GM12878 (cell line): Measurements from ENCODE around the gene AP3B1. TPM values are rescaled to one million over a fixed set of nuclear protein-coding genes. Genes with fewer than 3 reads are reported as not detected.

ENCODE experiments used
- ATAC-seq: fragments of 200-7000 bp; cut with Tn5 transposase; 3 replicates; pipeline ENCODE4 v1.9.1; 2020; ENCODE audit warnings: mild to moderate bottlenecking, moderate library complexity
- BruUV-seq: library from RNA; stranded (reverse); fragments of 400-500 nt; replicated peaks from 2 replicates; lab custom pipeline; 2021; lab: Mats Ljungman, UMichigan
- CTCF ChIA-PET: fragments of 300-600 bp; sonication (Branson Sonifier 250); formaldehyde crosslinking; extraction: SDS; loops from one replicate; lab custom pipeline; 2021; ENCODE audit warnings: inconsistent platforms; lab: Yijun Ruan, JAX
- POLR2A ChIA-PET: fragments of 350-600 bp; formaldehyde crosslinking; extraction: SDS; loops from one replicate; lab custom pipeline; 2021; ENCODE audit warnings: inconsistent platforms; lab: Charles Lee
- RAD21 ChIA-PET: fragments of 300-600 bp; sonication (Branson Sonifier 250); formaldehyde crosslinking; loops from one replicate; lab custom pipeline; 2023; ENCODE audit warnings: antibody characterized with exemption; ENCODE audit not compliant: unreplicated experiment; lab: Charles Lee
- SMC1A ChIA-PET: fragments of 300-600 bp; sonication (Branson Sonifier 250); formaldehyde crosslinking; loops from one replicate; lab custom pipeline; 2023; ENCODE audit not compliant: unreplicated experiment, uncharacterized antibody; lab: Charles Lee
- DNase-seq: peaks from one replicate; pipeline ENCODE4 v3.0.0-alpha.2; 2011; ENCODE audit warnings: low read depth, low spot score
- FAIRE-seq: peaks from 3 replicates; lab custom pipeline; 2011; peaks lifted over from hg19 to GRCh38; lab: Jason Lieb, UNC
- H2AFZ ChIP-seq: 2 replicates; pipeline ENCODE4 v1.6.0; 2011; ENCODE audit warnings: low read depth, low read length, control low read depth; ENCODE audit not compliant: control insufficient read depth
- H3K27ac ChIP-seq: 2 replicates; pipeline ENCODE4 v1.5.1; 2011; ENCODE audit warnings: control low read depth; ENCODE audit not compliant: control insufficient read depth, insufficient read depth
- H3K27me3 ChIP-seq, 2 experiments: replicated peaks in 1 of 2; 2 replicates each; pipeline versions ENCODE4 v1.6.0 to v1.6.1; 2011; ENCODE audit warnings: low read length in 1 of 2; ENCODE audit not compliant: control insufficient read depth in 2 of 2, insufficient read depth in 2 of 2
- H3K36me3 ChIP-seq, 2 experiments: 2 replicates each; pipeline ENCODE4 v1.5.1; 2011; ENCODE audit warnings: low read length in 1 of 2; ENCODE audit not compliant: control insufficient read depth in 2 of 2, insufficient read depth in 2 of 2
- H3K4me1 ChIP-seq: 2 replicates; pipeline ENCODE4 v1.6.1; 2011; ENCODE audit warnings: mild to moderate bottlenecking, low read length, moderate library complexity, mixed read lengths; ENCODE audit not compliant: control insufficient read depth, insufficient read depth
- H3K4me2 ChIP-seq: 2 replicates; pipeline ENCODE4 v1.6.0; 2011; ENCODE audit warnings: control low read depth; ENCODE audit not compliant: control insufficient read depth, insufficient read depth
- H3K4me3 ChIP-seq: fragments of 200-600 bp; sonication (generic); 2 replicates; pipeline ENCODE4 v1.5.1; 2016
- H3K79me2 ChIP-seq: 2 replicates; pipeline ENCODE4 v1.6.0; 2011; ENCODE audit warnings: low read length; ENCODE audit not compliant: control insufficient read depth, insufficient read depth
- H3K9ac ChIP-seq: 2 replicates; pipeline ENCODE4 v1.8.0; 2011; ENCODE audit warnings: low read length, control low read depth, mixed read lengths; ENCODE audit not compliant: control insufficient read depth, insufficient read depth
- H3K9me3 ChIP-seq: replicated peaks from 3 replicates; pipeline ENCODE4 v1.5.1; 2011; ENCODE audit warnings: mild to moderate bottlenecking, low read length; ENCODE audit not compliant: control insufficient read depth, insufficient read depth
- H4K20me1 ChIP-seq: 2 replicates; pipeline ENCODE4 v1.6.0; 2011; ENCODE audit not compliant: control insufficient read depth, insufficient read depth
- CUX1 ChIP-seq: IDR thresholded peaks from 2 replicates; pipeline ENCODE4 v1.6.1; 2012; ENCODE audit warnings: improper control_type of control experiment, low read depth, low read length; ENCODE audit not compliant: insufficient replicate concordance
- EGR1 ChIP-seq, 2 experiments: IDR thresholded peaks; 1 replicate in 1 of 2; 2 replicates in 1 of 2; pipeline ENCODE4 v1.6.1; 2011 to 2012; ENCODE audit warnings: low read depth in 2 of 2, low read length in 2 of 2, borderline replicate concordance in 1 of 2, mild to moderate bottlenecking in 1 of 2, moderate library complexity in 1 of 2
- GATAD2B ChIP-seq: fragments of 450-650 bp; conservative IDR thresholded peaks from 2 replicates; pipeline ENCODE4 v1.6.1; 2017; ENCODE audit warnings: low read depth, mild to moderate bottlenecking, moderate library complexity
- KAT2A ChIP-seq: conservative IDR thresholded peaks from 2 replicates; pipeline ENCODE4 v1.6.1; 2011; ENCODE audit warnings: low read depth, low read length; ENCODE audit not compliant: control insufficient read depth
- KDM1A ChIP-seq: fragments of 200-600 bp; sonication (generic); IDR thresholded peaks from 2 replicates; pipeline ENCODE4 v1.6.1; 2016; ENCODE audit warnings: borderline replicate concordance
- KLF5 ChIP-seq: fragments of 450-650 bp; IDR thresholded peaks from 2 replicates; pipeline ENCODE4 v1.6.1; 2014; ENCODE audit warnings: mild to moderate bottlenecking; ENCODE audit not compliant: partially characterized antibody
- MAX ChIP-seq: IDR thresholded peaks from 2 replicates; pipeline ENCODE4 v1.6.1; 2012; ENCODE audit warnings: low read depth, low read length, improper control_type of control experiment
- NR2C1 ChIP-seq: fragments of 450-650 bp; IDR thresholded peaks from 2 replicates; pipeline ENCODE4 v1.6.1; 2017; ENCODE audit warnings: antibody characterized with exemption, mild to moderate bottlenecking, moderate library complexity
- SMC3 ChIP-seq: IDR thresholded peaks from 2 replicates; pipeline ENCODE4 v1.6.1; 2011; ENCODE audit warnings: low read length, improper control_type of control experiment, borderline replicate concordance
- SP1 ChIP-seq: IDR thresholded peaks from one replicate; pipeline ENCODE4 v1.6.1; 2011; ENCODE audit warnings: low read depth, low read length
- STAT1 ChIP-seq: fragments of 450-650 bp; conservative IDR thresholded peaks from 2 replicates; pipeline ENCODE4 v1.6.1; 2014; ENCODE audit warnings: antibody characterized with exemption, mild to moderate bottlenecking
- TCF12 ChIP-seq: IDR thresholded peaks from 2 replicates; pipeline ENCODE4 v1.6.1; 2011; ENCODE audit warnings: low read depth, mild to moderate bottlenecking, low read length
- USF2 ChIP-seq: IDR thresholded peaks from 2 replicates; pipeline ENCODE4 v1.6.1; 2011; ENCODE audit warnings: low read depth, low read length, improper control_type of control experiment, borderline replicate concordance
- ZNF207 ChIP-seq: fragments of 450-650 bp; IDR thresholded peaks from 2 replicates; pipeline ENCODE4 v1.6.1; 2014; ENCODE audit warnings: antibody characterized with exemption, mild to moderate bottlenecking, borderline replicate concordance
- ZNF24 ChIP-seq: fragments of 450-650 bp; IDR thresholded peaks from 2 replicates; pipeline ENCODE4 v1.6.1; 2017; ENCODE audit warnings: antibody characterized with exemption, mild to moderate bottlenecking
- ZNF274 ChIP-seq: IDR thresholded peaks from one replicate; pipeline ENCODE4 v1.8.0; 2011; ENCODE audit not compliant: insufficient read length, insufficient read depth
- ZSCAN29 ChIP-seq: fragments of 450-650 bp; IDR thresholded peaks from 2 replicates; pipeline ENCODE4 v1.6.1; 2017; ENCODE audit warnings: mild to moderate bottlenecking, moderate library complexity
- WGBS: methylation state at CpG from one replicate; pipeline ENCODE4 v1.1.6; 2016; ENCODE audit warnings: low lambda C conversion rate; ENCODE audit not compliant: insufficient replicate concordance, insufficient coverage; ENCODE audit errors: missing lambda C conversion rate; 5-methylcytosine and 5-hydroxymethylcytosine counted together
- in situ Hi-C: fragments of 300-500 bp; cut with MboI; formaldehyde crosslinking; loops from 9 replicates; pipeline ENCODE4 v1.14.3; 2018; ENCODE audit warnings: mixed read lengths
- intact Hi-C: fragments of 100-400 bp; cut with micrococcal nuclease; formaldehyde crosslinking; loops from one replicate; pipeline ENCODE4 v1.14.2; 2022; ENCODE audit not compliant: unreplicated experiment
- polyA plus RNA-seq, 11 experiments: library from polyadenylated mRNA; depleted of rRNA in 4 of 11; unstranded in 6 of 11; stranded (reverse) in 5 of 11; fragments of >200 nt; fragmentation: Nextera tagmentation in 4 of 11; fragmentation: Illumina TruSeq in 1 of 11; extraction: Ambion mirVana in 4 of 11; extraction: Trizol in 1 of 11; gene quantifications; 1 replicate in 1 of 11; 2 replicates in 10 of 11; pipeline versions ENCODE4 v1.2.1 to v1.2.3, GENCODE V29; 2011 to 2016; ENCODE audit warnings: inconsistent platforms in 2 of 11, missing spikeins in 2 of 11, low read depth in 1 of 11
- total RNA-seq, 4 experiments: library from RNA; depleted of rRNA in 3 of 4; stranded (reverse); fragments of >200 nt in 3 of 4; fragmentation: Illumina TruSeq in 1 of 4; extraction: Trizol in 1 of 4; gene quantifications; 2 replicates each; pipeline versions ENCODE4 v1.2.1 to v1.2.3, GENCODE V29; 2013 to 2021

Gene AP3B1
- total and polyA plus RNA-seq, 10 of the 15 experiments (the other 5 are each of a cell fraction or from before 2014, with no cell fraction given), result 30.9 to 70.8 (median 46.0) TPM

GRCh38 chr5:77995793-77996409 lies 298.6 kb downstream of the AP3B1 start (continued):
- TF ChIP-seq CUX1 (no peak), TCF12 (no peak), KLF5 (no peak)

- no peaks in the 10 kb centered on the region for H4K20me1 ChIP-seq
- ATAC-seq, result no peak
- CTCF ChIA-PET, result interaction anchor here (1.0 to 1.1 kb wide), 2 partner anchors 13 to 121 kb away, joined by 3 read pairs; no protein-coding TSS in a partner anchor
- H3K27ac ChIP-seq, result no peak overlapping the region
- BruUV-seq, result no TSS peak
- SMC1A ChIA-PET, result interaction anchor here (0.8 to 1.8 kb wide), 2 partner anchors 10 to 26 kb away, joined by 3 to 7 read pairs; no protein-coding TSS in a partner anchor
- no peak overlapping the region for H3K9ac ChIP-seq
- POLR2A ChIA-PET, result no interaction called here
- H3K4me3 ChIP-seq, result no peak overlapping the region
- in situ Hi-C loops (no loop called here), intact Hi-C loops (no loop called here)
- DNase-seq, result no peak
- H3K36me3 ChIP-seq, result no peaks in the 10 kb centered on the region
- no peaks in the 10 kb centered on the region for H3K9me3 ChIP-seq
- 39% methylated on average over 3 of the region's 3 CpGs for WGBS
- RAD21 ChIA-PET, result no interaction called here
- H3K4me1 ChIP-seq, result no peaks in the 10 kb centered on the region
- no peak for FAIRE-seq
- no peaks in the 10 kb centered on the region for H3K79me2 ChIP-seq
- no peaks in the 10 kb centered on the region for H3K27me3 ChIP-seq
- no peak overlapping the region for H2AFZ ChIP-seq
- H3K4me2 ChIP-seq, result no peak overlapping the region
- TF ChIP-seq SP1 (no peak), STAT1 (no peak), EGR1 (IDR thresholded peaks at IDR 0.05; ENCODE audit: borderline replicate concordance in 1 of 2, low read depth in 2 of 2, low read length in 2 of 2) (no peak), NR2C1 (no peak), KDM1A (no peak), ZNF274 (no peak), SMC3 (no peak), MAX (no peak), GATAD2B (no peak), USF2 (no peak), ZSCAN29 (no peak), KAT2A (no peak), ZNF207 (no peak), ZNF24 (no peak)
Observed at GRCh38 chr5:77994943-77995342, 299.6 kb downstream of the AP3B1 start.
